ENCODE data around the gene PIP5K1A. TPM values are rescaled to one million over a fixed set of nuclear protein-coding genes. Genes with fewer than 3 reads are reported as not detected.

Gene PIP5K1A
- total RNA-seq, 4 donors from 2014 or later, result 52.6 to 89.0 (median 62.4) TPM

- no peaks in the 10 kb centered on the region for H3K9me3 ChIP-seq
- H3K36me3 ChIP-seq, result peaks cover 0 to 7% (median 0%) of the 10 kb centered on the region in 3 donors
- TF ChIP-seq EP300 (IDR thresholded peaks at IDR 0.05), result peak; percentile 74 to 96
- TF ChIP-seq CTCF (IDR thresholded peaks at IDR 0.05), result peak in 2 of 5 experiments; percentile 24 to 33
- peak; percentile 68 to 85 for TF ChIP-seq POLR2A (IDR thresholded peaks at IDR 0.05)
- H3K27me3 ChIP-seq, result no peaks in the 10 kb centered on the region
- H3K4me3 ChIP-seq, result peak within 1 kb of the TSS; percentile 70 to 96 (median 93)
- DNase-seq (ENCODE audit: low spot score in 2 of 2), result peak; percentile 90 to 93
- WGBS, 2 donors, result 9 to 14% methylated on average over 56 of the region's 56 CpGs
- H3K27ac ChIP-seq, result peak within 1 kb of the TSS; percentile 67 to 95 (median 88)
- H3K4me1 ChIP-seq, result peaks cover 0 to 21% (median 11%) of the 10 kb centered on the region in 4 donors
These were observed 56.2 kb downstream of the PIP5K1A start, which contains the start of gene PSMD4 for GRCh38 chr1:151254217-151255213. PSMD4 (plus strand) TSS chr1:151254734; CDS start chr1:151254783, 49 bp downstream.

GRCh38 chr1:151255381-151255780 lies 57.0 kb downstream of the PIP5K1A start:
- Histone ChIP-seq H3K4me3 (peak overlapping the region; percentile 70 to 96 (median 93)), H3K27ac (peak overlapping the region in 3 of 4 donors; percentile 86 to 95 (median 90)), H3K9me3 (no peaks in the 10 kb centered on the region), H3K4me1 (peaks cover 0 to 21% (median 11%) of the 10 kb centered on the region in 4 donors), H3K36me3 (no peaks in the 10 kb centered on the region), H3K27me3 (no peaks in the 10 kb centered on the region)
- no peak for DNase-seq (ENCODE audit: low spot score in 2 of 2)
- 43 to 45% methylated on average over 10 of the region's 10 CpGs for WGBS, 2 donors
- TF ChIP-seq CTCF (IDR thresholded peaks at IDR 0.05) (no peak), POLR2A (IDR thresholded peaks at IDR 0.05) (no peak), EP300 (IDR thresholded peaks at IDR 0.05) (no peak)

GRCh38 chr1:151259351-151259750 lies 61.0 kb downstream of the PIP5K1A start:
- 90 to 92% methylated on average over 2 of the region's 2 CpGs for WGBS, 2 donors
- TF ChIP-seq CTCF (IDR thresholded peaks at IDR 0.05) (no peak), EP300 (IDR thresholded peaks at IDR 0.05) (no peak), POLR2A (IDR thresholded peaks at IDR 0.05) (no peak)

GRCh38 chr1:151265446-151266236 lies 67.3 kb downstream of the PIP5K1A start:
- H3K27me3 ChIP-seq, result no peaks in the 10 kb centered on the region
- H3K9me3 ChIP-seq, result no peaks in the 10 kb centered on the region
- TF ChIP-seq CTCF (IDR thresholded peaks at IDR 0.05), result no peak
- TF ChIP-seq POLR2A (IDR thresholded peaks at IDR 0.05), result no peak
- no peak for TF ChIP-seq EP300 (IDR thresholded peaks at IDR 0.05)
- no peak overlapping the region for H3K27ac ChIP-seq
- no peak for DNase-seq (ENCODE audit: low spot score in 2 of 2)
- no peak overlapping the region for H3K4me3 ChIP-seq
- WGBS, 2 donors, result 89 to 92% methylated on average over 14 of the region's 14 CpGs
- H3K36me3 ChIP-seq, result peaks cover 3 to 88% (median 18%) of the 10 kb centered on the region in 3 donors
- no peaks in the 10 kb centered on the region for H3K4me1 ChIP-seq

More at GRCh38 chr1:151259351-151259750, 61.0 kb downstream of the PIP5K1A start:
- Histone ChIP-seq H3K9me3 (no peaks in the 10 kb centered on the region), H3K4me3 (no peak overlapping the region), H3K27me3 (no peaks in the 10 kb centered on the region), H3K36me3 (peaks cover 0 to 25% (median 5%) of the 10 kb centered on the region in 3 donors), H3K27ac (no peak overlapping the region), H3K4me1 (peaks cover 0 to 14% (median 11%) of the 10 kb centered on the region in 4 donors)
- no peak for DNase-seq (ENCODE audit: low spot score in 2 of 2)
